Ishikawa (cell line): ENCODE data around the gene IL18R1.

Experiments used
- CEBPB ChIP-seq: IDR thresholded peaks from 2 replicates; pipeline ENCODE4 v1.6.1; 2012
- EP300 ChIP-seq: IDR thresholded peaks from 2 replicates; pipeline ENCODE4 v1.6.1; 2012; ENCODE audit warnings: borderline replicate concordance
- FOXM1 ChIP-seq: IDR thresholded peaks from 2 replicates; pipeline ENCODE4 v1.6.1; 2012; ENCODE audit warnings: low read depth, borderline replicate concordance
- RAD21 ChIP-seq: IDR thresholded peaks from 2 replicates; pipeline ENCODE4 v1.6.1; 2012; ENCODE audit warnings: low read depth
- YY1 ChIP-seq: IDR thresholded peaks from 2 replicates; pipeline ENCODE4 v1.6.1; 2012; ENCODE audit warnings: low read depth
- TF ChIP-seq, protein P1 (sequence below): IDR thresholded peaks from 2 replicates; pipeline ENCODE4 v1.6.1; 2012; ENCODE audit warnings: low read depth, mild to moderate bottlenecking
- TF ChIP-seq, protein P2 (sequence below): IDR thresholded peaks from 2 replicates; pipeline ENCODE4 v1.6.1; 2012
- TF ChIP-seq, protein P3 (sequence below): IDR thresholded peaks from 2 replicates; pipeline ENCODE4 v1.6.1; 2012

DNA sequence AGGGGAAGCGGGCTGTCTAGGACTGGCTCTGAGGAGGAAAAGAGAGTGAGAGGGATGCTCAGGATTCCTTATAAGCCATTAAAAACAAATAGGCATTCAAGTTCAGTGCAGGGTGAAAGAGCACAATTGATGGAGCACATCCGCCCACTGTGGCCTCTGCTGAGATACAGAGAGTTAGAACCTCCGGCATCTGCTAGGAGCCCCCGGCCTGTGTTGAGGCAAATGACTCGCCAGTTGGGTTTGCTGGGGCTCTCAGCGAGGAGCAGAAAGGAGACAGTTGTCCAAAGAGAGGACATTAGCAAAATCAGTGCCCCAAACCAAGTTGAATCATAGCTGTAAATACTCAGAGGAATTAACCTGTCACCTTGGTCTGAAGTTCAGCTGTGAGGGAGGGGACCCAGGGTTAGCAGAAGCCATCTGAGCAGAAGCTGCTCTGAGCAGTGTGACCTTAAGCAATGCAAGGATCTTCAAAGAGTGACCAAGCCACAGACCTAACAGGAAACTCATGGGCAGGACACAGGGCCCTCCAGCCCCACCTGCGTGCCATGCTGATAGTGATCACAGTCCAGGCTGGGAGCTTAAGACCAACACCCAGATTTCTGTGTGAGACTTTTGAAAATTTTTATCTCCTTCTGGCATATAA lies 44.0 kb downstream of the IL18R1 start:
- TF ChIP-seq FOXM1 (no peak), CEBPB (no peak), EP300 (no peak), YY1 (no peak), RAD21 (no peak)
- TF ChIP-seq, protein P1, sequence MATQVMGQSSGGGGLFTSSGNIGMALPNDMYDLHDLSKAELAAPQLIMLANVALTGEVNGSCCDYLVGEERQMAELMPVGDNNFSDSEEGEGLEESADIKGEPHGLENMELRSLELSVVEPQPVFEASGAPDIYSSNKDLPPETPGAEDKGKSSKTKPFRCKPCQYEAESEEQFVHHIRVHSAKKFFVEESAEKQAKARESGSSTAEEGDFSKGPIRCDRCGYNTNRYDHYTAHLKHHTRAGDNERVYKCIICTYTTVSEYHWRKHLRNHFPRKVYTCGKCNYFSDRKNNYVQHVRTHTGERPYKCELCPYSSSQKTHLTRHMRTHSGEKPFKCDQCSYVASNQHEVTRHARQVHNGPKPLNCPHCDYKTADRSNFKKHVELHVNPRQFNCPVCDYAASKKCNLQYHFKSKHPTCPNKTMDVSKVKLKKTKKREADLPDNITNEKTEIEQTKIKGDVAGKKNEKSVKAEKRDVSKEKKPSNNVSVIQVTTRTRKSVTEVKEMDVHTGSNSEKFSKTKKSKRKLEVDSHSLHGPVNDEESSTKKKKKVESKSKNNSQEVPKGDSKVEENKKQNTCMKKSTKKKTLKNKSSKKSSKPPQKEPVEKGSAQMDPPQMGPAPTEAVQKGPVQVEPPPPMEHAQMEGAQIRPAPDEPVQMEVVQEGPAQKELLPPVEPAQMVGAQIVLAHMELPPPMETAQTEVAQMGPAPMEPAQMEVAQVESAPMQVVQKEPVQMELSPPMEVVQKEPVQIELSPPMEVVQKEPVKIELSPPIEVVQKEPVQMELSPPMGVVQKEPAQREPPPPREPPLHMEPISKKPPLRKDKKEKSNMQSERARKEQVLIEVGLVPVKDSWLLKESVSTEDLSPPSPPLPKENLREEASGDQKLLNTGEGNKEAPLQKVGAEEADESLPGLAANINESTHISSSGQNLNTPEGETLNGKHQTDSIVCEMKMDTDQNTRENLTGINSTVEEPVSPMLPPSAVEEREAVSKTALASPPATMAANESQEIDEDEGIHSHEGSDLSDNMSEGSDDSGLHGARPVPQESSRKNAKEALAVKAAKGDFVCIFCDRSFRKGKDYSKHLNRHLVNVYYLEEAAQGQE = no peak
- TF ChIP-seq, protein P2, sequence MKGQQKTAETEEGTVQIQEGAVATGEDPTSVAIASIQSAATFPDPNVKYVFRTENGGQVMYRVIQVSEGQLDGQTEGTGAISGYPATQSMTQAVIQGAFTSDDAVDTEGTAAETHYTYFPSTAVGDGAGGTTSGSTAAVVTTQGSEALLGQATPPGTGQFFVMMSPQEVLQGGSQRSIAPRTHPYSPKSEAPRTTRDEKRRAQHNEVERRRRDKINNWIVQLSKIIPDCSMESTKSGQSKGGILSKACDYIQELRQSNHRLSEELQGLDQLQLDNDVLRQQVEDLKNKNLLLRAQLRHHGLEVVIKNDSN = no peak
- TF ChIP-seq, protein P3, sequence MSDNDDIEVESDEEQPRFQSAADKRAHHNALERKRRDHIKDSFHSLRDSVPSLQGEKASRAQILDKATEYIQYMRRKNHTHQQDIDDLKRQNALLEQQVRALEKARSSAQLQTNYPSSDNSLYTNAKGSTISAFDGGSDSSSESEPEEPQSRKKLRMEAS = no peak
